Mesodermal cell (in vitro differentiated cells): Measurements from ENCODE around the gene TMEM135.

ENCODE experiments used
- H3K27ac ChIP-seq: 2 replicates; pipeline ENCODE4 v1.7.0; 2013; ENCODE audit warnings: mild to moderate bottlenecking, low read depth, low read length, moderate library complexity; ENCODE audit not compliant: severe bottlenecking
- H3K36me3 ChIP-seq: 2 replicates; pipeline ENCODE4 v1.7.1; 2013; ENCODE audit warnings: mild to moderate bottlenecking, low read length, moderate library complexity; ENCODE audit not compliant: control insufficient read depth, insufficient read depth
- H3K4me1 ChIP-seq: one replicate; pipeline ENCODE4 v1.7.1; 2013; ENCODE audit warnings: mild to moderate bottlenecking, low read length; ENCODE audit not compliant: insufficient read depth, control insufficient read depth, poor library complexity, severe bottlenecking
- H3K4me3 ChIP-seq: 2 replicates; pipeline ENCODE4 v1.7.0; 2013; ENCODE audit warnings: low read length, control low read depth, mild to moderate bottlenecking; ENCODE audit not compliant: insufficient read depth, poor library complexity, severe bottlenecking; ENCODE audit errors: extremely low read depth
- H3K9me3 ChIP-seq: 2 replicates; pipeline ENCODE4 v1.7.1; 2013; ENCODE audit warnings: mild to moderate bottlenecking, low read length, moderate library complexity; ENCODE audit not compliant: control insufficient read depth
- WGBS, 2 experiments: methylation state at CpG; one replicate each; pipeline ENCODE4 v1.1.5; 2013; ENCODE audit warnings: missing lambda C conversion rate in 2 of 2; ENCODE audit not compliant: insufficient coverage in 2 of 2; 5-methylcytosine and 5-hydroxymethylcytosine counted together

Gene TMEM135

GRCh38 chr11:87300640-87301380 lies 263.1 kb downstream of the TMEM135 start:
- Histone ChIP-seq H3K4me1 (no peaks in the 10 kb centered on the region), H3K27ac (no peak overlapping the region), H3K4me3 (no peak overlapping the region), H3K36me3 (peaks cover 9% of the 10 kb centered on the region), H3K9me3 (no peaks in the 10 kb centered on the region)
- WGBS, 2 experiments = 100% methylated on average over 2 of the region's 3 CpGs; no CpG with 5 or more reads in 1 of the 2 experiments

DNA sequence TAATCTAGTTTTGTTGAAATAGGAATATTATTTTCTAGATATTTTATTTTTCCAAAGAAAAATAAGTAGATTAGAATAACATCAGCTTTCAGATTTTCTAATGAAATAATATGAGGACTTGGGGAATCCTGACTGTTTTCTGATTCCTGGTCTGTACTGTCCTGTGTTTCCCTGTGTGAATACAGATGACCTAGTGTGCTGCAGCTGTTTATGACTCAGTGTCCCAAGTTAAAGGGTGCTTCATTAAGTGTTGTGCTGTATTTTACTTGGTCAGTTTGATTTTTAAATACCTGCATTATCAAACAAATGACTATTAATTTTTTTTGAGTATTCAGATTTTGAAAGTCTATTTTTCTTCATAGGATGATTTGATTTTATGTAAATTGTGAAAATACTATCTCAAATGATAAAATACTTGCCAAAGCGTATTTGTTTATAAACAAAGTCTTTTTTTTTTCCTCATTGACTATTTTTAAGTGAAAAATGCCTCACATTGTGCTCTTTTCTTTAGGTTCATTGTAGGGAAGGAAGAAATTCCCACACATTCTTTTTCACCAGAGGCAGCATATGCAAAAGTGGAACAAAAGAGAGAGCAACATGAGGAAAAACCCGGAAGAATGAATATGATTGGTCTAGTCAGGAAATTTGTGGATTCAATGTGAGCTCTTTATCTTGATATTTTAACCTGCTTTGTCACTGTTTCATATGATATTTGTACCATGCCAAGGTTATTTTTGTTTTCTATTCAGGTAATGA lies 264.2 kb downstream of the TMEM135 start:
- Histone ChIP-seq H3K27ac (no peak overlapping the region), H3K4me3 (no peak overlapping the region), H3K36me3 (peaks cover 9% of the 10 kb centered on the region), H3K9me3 (no peaks in the 10 kb centered on the region), H3K4me1 (no peaks in the 10 kb centered on the region)
- 29% methylated on average over 1 of the region's 2 CpGs; no CpG with 5 or more reads in 1 of the 2 experiments for WGBS, 2 experiments

DNA sequence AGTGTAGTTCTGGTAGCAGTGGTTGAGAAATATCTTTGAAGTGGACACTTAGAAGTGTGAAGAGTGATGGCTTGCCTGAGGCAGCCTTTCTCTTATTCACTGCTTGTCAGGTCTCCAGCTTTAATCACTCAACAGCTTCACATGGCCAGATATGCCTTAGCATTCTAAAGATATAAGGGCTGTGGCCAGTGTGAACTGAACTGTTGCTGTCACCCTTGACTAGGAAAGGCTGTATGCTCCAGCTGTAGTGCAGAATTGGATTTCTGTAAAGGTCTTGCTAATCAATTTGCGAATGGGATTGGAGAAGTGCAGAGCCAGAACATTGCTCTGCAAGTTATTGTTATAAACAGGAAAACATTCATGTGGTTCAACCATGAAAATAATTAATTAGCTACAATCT lies 266.7 kb downstream of the TMEM135 start:
- peaks cover 9% of the 10 kb centered on the region for H3K36me3 ChIP-seq
- no CpG with 5 or more reads among the region's 1 CpG for WGBS, 2 experiments
- no peaks in the 10 kb centered on the region for H3K4me1 ChIP-seq
- no peak overlapping the region for H3K27ac ChIP-seq
- H3K9me3 ChIP-seq = no peaks in the 10 kb centered on the region
- H3K4me3 ChIP-seq = no peak overlapping the region

- Histone ChIP-seq H3K9me3 (no peaks in the 10 kb centered on the region), H3K4me1 (no peaks in the 10 kb centered on the region), H3K36me3 (peaks cover 9% of the 10 kb centered on the region), H3K4me3 (no peak overlapping the region), H3K27ac (no peak overlapping the region)
- WGBS, 2 experiments = 100% methylated on average over 1 of the region's 1 CpG; no CpG with 5 or more reads in 1 of the 2 experiments
These were observed 268.6 kb downstream of the TMEM135 start for GRCh38 chr11:87306262-87306851.

DNA sequence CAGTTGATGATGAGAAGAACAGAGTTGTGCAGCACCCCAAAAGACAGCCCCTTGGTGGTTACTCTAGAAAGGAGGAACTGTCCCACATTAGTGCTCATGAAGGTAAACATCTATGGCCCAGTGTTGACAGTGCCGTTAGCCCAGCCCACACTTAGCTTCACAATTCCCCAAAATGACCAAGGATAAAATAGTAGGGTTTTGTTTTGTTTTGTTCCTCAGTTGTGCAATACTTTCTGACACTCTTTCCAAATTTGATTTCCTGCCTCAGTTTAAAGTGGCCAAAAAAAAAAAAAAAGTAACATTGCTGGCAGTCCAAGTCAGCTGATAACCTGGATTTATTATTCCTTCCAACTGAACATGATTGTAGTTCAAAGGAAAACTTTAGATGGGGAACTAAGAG lies 269.4 kb downstream of the TMEM135 start:
- H3K9me3 ChIP-seq = no peaks in the 10 kb centered on the region
- no peak overlapping the region for H3K4me3 ChIP-seq
- no CpG with 5 or more reads among the region's 1 CpG for WGBS, 2 experiments
- H3K27ac ChIP-seq = no peak overlapping the region
- peaks cover 9% of the 10 kb centered on the region for H3K36me3 ChIP-seq
- H3K4me1 ChIP-seq = no peaks in the 10 kb centered on the region

GRCh38 chr11:87315229-87315628 lies 277.5 kb downstream of the TMEM135 start:
- WGBS, 2 experiments = no CpG with 5 or more reads among the region's 2 CpGs
- Histone ChIP-seq H3K36me3 (peaks cover 8% of the 10 kb centered on the region), H3K4me1 (no peaks in the 10 kb centered on the region), H3K27ac (no peak overlapping the region), H3K4me3 (no peak overlapping the region), H3K9me3 (no peaks in the 10 kb centered on the region)

GRCh38 chr11:87316491-87316890 lies 278.8 kb downstream of the TMEM135 start:
- Histone ChIP-seq H3K4me1 (no peaks in the 10 kb centered on the region), H3K27ac (no peak overlapping the region), H3K4me3 (no peak overlapping the region), H3K9me3 (no peaks in the 10 kb centered on the region), H3K36me3 (peaks cover 13% of the 10 kb centered on the region)

DNA sequence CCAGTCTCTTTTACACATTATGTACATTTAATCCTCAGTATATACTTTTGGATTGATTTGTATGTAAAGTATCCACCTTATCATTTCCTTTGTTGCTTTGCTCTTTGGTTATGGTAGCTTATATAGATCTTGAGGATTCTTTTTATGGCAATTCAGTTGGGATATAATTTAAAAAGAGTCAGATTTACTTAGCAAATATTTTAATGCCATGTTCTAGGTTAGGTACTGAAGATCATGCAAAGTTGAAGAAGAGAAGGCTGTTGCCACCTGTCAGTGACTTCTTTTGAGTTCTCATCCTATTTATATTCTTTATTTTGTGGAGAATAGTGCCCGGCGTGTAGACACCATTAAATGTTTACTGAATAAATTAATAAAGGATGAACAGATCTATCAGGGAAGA lies 279.7 kb downstream of the TMEM135 start:
- Histone ChIP-seq H3K4me1 (no peaks in the 10 kb centered on the region), H3K36me3 (peaks cover 20% of the 10 kb centered on the region)
- WGBS, 2 experiments = no CpG with 5 or more reads among the region's 2 CpGs

GRCh38 chr11:87320123-87320522 lies 282.4 kb downstream of the TMEM135 start:
- H3K4me3 ChIP-seq = no peak overlapping the region
- peaks cover 26% of the 10 kb centered on the region for H3K36me3 ChIP-seq
- H3K9me3 ChIP-seq = no peaks in the 10 kb centered on the region
- no peaks in the 10 kb centered on the region for H3K4me1 ChIP-seq
- H3K27ac ChIP-seq = no peak overlapping the region

More for the DNA sequence above, 279.7 kb downstream of the TMEM135 start:
- Histone ChIP-seq H3K27ac (no peak overlapping the region), H3K4me3 (no peak overlapping the region), H3K9me3 (no peaks in the 10 kb centered on the region)

- Histone ChIP-seq H3K4me1 (no peaks in the 10 kb centered on the region), H3K36me3 (peaks cover 43% of the 10 kb centered on the region), H3K4me3 (no peak overlapping the region), H3K9me3 (no peaks in the 10 kb centered on the region), H3K27ac (no peak overlapping the region)
- WGBS, 2 experiments = no CpG with 5 or more reads among the region's 1 CpG
These were observed 284.8 kb downstream of the TMEM135 start for GRCh38 chr11:87322568-87322967.

DNA sequence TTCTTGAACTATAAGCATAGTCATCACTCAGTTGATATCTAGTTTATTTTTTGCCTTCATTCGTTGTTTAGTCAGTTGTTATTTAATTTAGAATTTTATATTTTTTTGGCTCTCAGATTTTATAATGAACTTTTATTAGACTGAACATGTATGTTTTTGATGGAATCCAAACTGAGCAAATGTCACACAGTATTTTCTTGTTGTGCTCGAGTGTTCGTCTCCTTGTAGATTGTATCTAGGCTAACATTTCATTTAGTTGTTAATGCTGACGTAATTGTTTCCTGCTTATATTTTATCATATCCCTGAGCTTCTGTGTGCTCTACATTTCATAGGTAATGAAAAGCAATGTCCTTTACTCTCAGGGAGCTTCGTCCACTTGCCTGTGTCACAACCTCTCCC lies 286.2 kb downstream of the TMEM135 start:
- Histone ChIP-seq H3K4me1 (no peaks in the 10 kb centered on the region), H3K9me3 (no peaks in the 10 kb centered on the region), H3K36me3 (peaks cover 43% of the 10 kb centered on the region), H3K27ac (no peak overlapping the region), H3K4me3 (no peak overlapping the region)
- 100% methylated on average over 2 of the region's 5 CpGs; no CpG with 5 or more reads in 1 of the 2 experiments for WGBS, 2 experiments
